Gastroesophageal sphincter (tissue), 3 donors: ENCODE results near the gene TAT.

Source experiments
- POLR2A ChIP-seq, 2 donors: fragments of 450-650 bp; IDR thresholded peaks; one replicate each; pipeline ENCODE4 v1.6.1; 2017; ENCODE audit warnings: antibody characterized with exemption in 2 of 2, mild to moderate bottlenecking in 2 of 2, moderate library complexity in 1 of 2
- TF ChIP-seq, protein P1 (sequence below), 4 experiments: fragments of 200-600 bp in 2 of 4; fragments of 450-650 bp in 2 of 4; sonication (generic) in 1 of 4; IDR thresholded peaks; one replicate each; pipeline ENCODE4 v1.5.1; 2017 to 2019; ENCODE audit warnings: antibody characterized with exemption in 4 of 4, mild to moderate bottlenecking in 2 of 4, moderate library complexity in 2 of 4

DNA sequence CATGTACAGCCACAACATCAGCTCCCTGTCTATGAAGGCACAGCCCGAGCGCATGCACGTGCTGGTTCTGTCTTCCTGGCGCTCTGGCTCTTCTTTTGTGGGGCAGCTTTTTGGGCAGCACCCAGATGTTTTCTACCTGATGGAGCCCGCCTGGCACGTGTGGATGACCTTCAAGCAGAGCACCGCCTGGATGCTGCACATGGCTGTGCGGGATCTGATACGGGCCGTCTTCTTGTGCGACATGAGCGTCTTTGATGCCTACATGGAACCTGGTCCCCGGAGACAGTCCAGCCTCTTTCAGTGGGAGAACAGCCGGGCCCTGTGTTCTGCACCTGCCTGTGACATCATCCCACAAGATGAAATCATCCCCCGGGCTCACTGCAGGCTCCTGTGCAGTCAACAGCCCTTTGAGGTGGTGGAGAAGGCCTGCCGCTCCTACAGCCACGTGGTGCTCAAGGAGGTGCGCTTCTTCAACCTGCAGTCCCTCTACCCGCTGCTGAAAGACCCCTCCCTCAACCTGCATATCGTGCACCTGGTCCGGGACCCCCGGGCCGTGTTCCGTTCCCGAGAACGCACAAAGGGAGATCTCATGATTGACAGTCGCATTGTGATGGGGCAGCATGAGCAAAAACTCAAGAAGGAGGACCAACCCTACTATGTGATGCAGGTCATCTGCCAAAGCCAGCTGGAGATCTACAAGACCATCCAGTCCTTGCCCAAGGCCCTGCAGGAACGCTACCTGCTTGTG lies 40.0 kb downstream of the TAT start:
- TF ChIP-seq, protein P1, sequence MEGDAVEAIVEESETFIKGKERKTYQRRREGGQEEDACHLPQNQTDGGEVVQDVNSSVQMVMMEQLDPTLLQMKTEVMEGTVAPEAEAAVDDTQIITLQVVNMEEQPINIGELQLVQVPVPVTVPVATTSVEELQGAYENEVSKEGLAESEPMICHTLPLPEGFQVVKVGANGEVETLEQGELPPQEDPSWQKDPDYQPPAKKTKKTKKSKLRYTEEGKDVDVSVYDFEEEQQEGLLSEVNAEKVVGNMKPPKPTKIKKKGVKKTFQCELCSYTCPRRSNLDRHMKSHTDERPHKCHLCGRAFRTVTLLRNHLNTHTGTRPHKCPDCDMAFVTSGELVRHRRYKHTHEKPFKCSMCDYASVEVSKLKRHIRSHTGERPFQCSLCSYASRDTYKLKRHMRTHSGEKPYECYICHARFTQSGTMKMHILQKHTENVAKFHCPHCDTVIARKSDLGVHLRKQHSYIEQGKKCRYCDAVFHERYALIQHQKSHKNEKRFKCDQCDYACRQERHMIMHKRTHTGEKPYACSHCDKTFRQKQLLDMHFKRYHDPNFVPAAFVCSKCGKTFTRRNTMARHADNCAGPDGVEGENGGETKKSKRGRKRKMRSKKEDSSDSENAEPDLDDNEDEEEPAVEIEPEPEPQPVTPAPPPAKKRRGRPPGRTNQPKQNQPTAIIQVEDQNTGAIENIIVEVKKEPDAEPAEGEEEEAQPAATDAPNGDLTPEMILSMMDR (IDR thresholded peaks at IDR 0.05) = no peak
- no peak for TF ChIP-seq POLR2A (IDR thresholded peaks at IDR 0.05)
